ENCODE measurements around the gene MSI2.

MSI2 gene

DNA sequence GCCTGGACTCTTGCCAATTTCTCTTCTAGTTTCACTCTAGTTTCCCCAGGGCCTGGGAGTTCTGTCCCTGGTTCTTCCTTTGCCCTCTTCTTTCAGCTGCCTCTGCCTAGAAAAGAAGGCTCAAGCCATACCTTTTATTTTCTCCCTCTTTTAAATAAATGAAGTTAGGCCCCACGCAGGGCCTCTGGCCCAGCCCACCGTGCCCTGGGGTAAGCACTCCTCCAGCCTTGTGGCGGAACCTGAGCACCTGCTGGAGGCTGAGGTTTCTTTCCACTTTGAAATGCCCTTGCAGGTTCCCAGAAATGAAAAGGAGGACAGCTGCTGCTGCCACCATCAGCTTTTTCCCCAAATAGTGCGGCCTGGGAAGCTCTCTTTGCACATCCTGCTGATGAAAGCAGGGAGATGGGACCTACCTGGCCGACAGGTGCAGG lies 349.4 kb downstream of the MSI2 start:
- no peak overlapping the region for H3K4me3 ChIP-seq (ENCODE audit: low read length, poor library complexity, severe bottlenecking)

DNA sequence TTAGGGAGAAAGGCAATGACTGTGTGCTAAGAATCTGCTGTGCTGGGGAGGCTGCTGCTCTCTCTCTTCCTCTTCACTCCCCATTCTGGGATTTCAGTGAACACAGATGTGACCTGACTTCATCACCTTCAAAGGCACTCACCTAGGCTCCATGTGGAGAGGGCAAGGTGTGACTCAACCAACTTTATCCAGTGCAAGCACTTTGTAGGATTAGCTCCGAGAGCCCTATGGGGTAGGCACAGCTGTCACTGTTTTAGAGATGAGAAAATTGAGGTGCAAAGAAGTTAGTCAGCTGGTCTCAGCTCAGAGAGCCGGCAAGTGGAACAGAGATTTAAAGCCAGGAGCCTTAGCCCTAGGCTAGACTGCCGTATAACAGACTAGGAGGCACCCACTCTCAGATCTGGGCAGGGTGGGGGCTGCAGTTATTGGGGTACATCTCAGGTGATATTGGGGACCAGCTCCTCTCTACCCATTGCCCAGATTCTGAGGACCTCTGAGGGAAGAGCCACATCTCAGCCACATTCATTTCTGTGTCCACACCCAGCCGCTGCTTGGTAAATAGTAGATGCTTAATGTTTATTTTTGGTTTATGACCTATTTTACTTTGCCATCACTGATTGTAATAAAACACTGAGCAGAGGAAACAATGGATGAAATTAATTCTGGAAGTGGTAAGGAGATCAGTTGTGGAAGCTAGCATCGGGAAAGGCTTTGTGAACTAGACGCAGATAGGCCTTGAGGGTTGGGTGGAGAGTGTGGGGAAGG lies 350.0 kb downstream of the MSI2 start:
- H3K4me1 ChIP-seq (ENCODE audit: insufficient read depth, low read length, poor library complexity, severe bottlenecking), result no peaks in the 10 kb centered on the region
- no peak overlapping the region for H2AFZ ChIP-seq (ENCODE audit: low read length)
- H3F3A ChIP-seq (ENCODE audit: low read depth), result no peaks in the 10 kb centered on the region
- H3K4me3 ChIP-seq (ENCODE audit: low read length, poor library complexity, severe bottlenecking), result no peak overlapping the region
- H4K20me1 ChIP-seq (ENCODE audit: insufficient read depth, low read length, poor library complexity, severe bottlenecking), result peaks cover 4% of the 10 kb centered on the region
- H3K9ac ChIP-seq (ENCODE audit: low read depth, low read length, poor library complexity, severe bottlenecking), result no peak overlapping the region
- TF ChIP-seq, protein P1, sequence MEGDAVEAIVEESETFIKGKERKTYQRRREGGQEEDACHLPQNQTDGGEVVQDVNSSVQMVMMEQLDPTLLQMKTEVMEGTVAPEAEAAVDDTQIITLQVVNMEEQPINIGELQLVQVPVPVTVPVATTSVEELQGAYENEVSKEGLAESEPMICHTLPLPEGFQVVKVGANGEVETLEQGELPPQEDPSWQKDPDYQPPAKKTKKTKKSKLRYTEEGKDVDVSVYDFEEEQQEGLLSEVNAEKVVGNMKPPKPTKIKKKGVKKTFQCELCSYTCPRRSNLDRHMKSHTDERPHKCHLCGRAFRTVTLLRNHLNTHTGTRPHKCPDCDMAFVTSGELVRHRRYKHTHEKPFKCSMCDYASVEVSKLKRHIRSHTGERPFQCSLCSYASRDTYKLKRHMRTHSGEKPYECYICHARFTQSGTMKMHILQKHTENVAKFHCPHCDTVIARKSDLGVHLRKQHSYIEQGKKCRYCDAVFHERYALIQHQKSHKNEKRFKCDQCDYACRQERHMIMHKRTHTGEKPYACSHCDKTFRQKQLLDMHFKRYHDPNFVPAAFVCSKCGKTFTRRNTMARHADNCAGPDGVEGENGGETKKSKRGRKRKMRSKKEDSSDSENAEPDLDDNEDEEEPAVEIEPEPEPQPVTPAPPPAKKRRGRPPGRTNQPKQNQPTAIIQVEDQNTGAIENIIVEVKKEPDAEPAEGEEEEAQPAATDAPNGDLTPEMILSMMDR (conservative IDR thresholded peaks at IDR 0.05; ENCODE audit: low read length), result no peak
- TF ChIP-seq EZH2phosphoT487 (IDR thresholded peaks at IDR 0.05; ENCODE audit: borderline replicate concordance), result no peak
- H3K4me2 ChIP-seq (ENCODE audit: low read depth, low read length, poor library complexity, severe bottlenecking), result no peak overlapping the region
- H3K9me2 ChIP-seq (replicated peaks; ENCODE audit: low read depth, low read length), result no peaks in the 10 kb centered on the region
- peaks cover 15% of the 10 kb centered on the region; the same call in 1 of the 2 replicates for H3K79me2 ChIP-seq (ENCODE audit: insufficient read depth, low read length)
- no peaks in the 10 kb centered on the region for H3K9me3 ChIP-seq (ENCODE audit: insufficient read depth, low read depth, low read length)
- peaks cover 82% of the 10 kb centered on the region; the same call in 1 of the 2 replicates for H3K36me3 ChIP-seq (ENCODE audit: insufficient read depth, low read length)
- no peaks in the 10 kb centered on the region for H3K27me3 ChIP-seq (ENCODE audit: insufficient read depth, low read length, poor library complexity, severe bottlenecking)

More for the DNA sequence above, 349.4 kb downstream of the MSI2 start:
- H3K9me2 ChIP-seq (replicated peaks; ENCODE audit: low read depth, low read length), result no peaks in the 10 kb centered on the region
- H3K9ac ChIP-seq (ENCODE audit: low read depth, low read length, poor library complexity, severe bottlenecking), result no peak overlapping the region
- H3K4me1 ChIP-seq (ENCODE audit: insufficient read depth, low read length, poor library complexity, severe bottlenecking), result peaks cover under 1% of the 10 kb centered on the region
- no peak overlapping the region for H2AFZ ChIP-seq (ENCODE audit: low read length)
- no peaks in the 10 kb centered on the region for H3K9me3 ChIP-seq (ENCODE audit: insufficient read depth, low read depth, low read length)
- peaks cover 15% of the 10 kb centered on the region; the same call in 1 of the 2 replicates for H3K79me2 ChIP-seq (ENCODE audit: insufficient read depth, low read length)
- H3K36me3 ChIP-seq (ENCODE audit: insufficient read depth, low read length), result peaks cover 88% of the 10 kb centered on the region; the same call in 1 of the 2 replicates
- H4K20me1 ChIP-seq (ENCODE audit: insufficient read depth, low read length, poor library complexity, severe bottlenecking), result peaks cover 4% of the 10 kb centered on the region
- TF ChIP-seq, protein P1 (conservative IDR thresholded peaks at IDR 0.05; ENCODE audit: low read length), result no peak
- TF ChIP-seq EZH2phosphoT487 (IDR thresholded peaks at IDR 0.05; ENCODE audit: borderline replicate concordance), result no peak
- H3K4me2 ChIP-seq (ENCODE audit: low read depth, low read length, poor library complexity, severe bottlenecking), result no peak overlapping the region
- no peaks in the 10 kb centered on the region for H3K27me3 ChIP-seq (ENCODE audit: insufficient read depth, low read length, poor library complexity, severe bottlenecking)
- H3F3A ChIP-seq (ENCODE audit: low read depth), result no peaks in the 10 kb centered on the region

DNA sequence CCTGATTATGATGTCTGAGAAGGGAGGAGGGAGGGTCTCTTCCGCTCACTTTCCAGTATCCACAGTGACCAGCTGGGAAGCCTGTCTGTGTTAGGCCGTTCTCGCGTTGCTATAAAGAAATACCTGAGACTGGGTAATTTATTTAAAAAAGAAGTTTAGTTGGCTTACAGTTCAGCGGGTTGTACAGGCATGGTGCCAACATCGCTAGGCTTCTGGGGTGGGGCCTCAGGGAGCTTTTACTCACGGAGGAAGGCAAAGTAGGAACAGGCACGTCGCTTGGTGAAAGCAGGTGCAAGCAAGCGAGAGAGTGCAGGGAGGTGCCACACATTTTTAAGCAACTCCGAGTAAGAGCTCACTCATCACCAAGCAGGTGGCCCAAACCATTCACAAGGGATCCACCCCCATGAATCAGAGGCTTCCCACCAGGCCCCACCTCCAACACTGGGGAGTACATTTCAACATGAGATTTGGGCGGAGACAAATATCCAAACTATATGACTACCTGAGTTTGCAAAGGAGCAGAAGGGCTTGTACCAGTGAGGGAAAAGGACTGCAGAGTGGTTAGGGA lies 351.3 kb downstream of the MSI2 start:
- Histone ChIP-seq H3F3A (ENCODE audit: low read depth) (no peaks in the 10 kb centered on the region), H2AFZ (ENCODE audit: low read length) (no peak overlapping the region), H3K9me3 (ENCODE audit: insufficient read depth, low read depth, low read length) (no peaks in the 10 kb centered on the region), H3K4me1 (ENCODE audit: insufficient read depth, low read length, poor library complexity, severe bottlenecking) (no peaks in the 10 kb centered on the region), H3K9me2 (replicated peaks; ENCODE audit: low read depth, low read length) (no peaks in the 10 kb centered on the region), H3K4me3 (ENCODE audit: low read length, poor library complexity, severe bottlenecking) (no peak overlapping the region), H3K4me2 (ENCODE audit: low read depth, low read length, poor library complexity, severe bottlenecking) (no peak overlapping the region), H3K36me3 (ENCODE audit: insufficient read depth, low read length) (peaks cover 73% of the 10 kb centered on the region; the same call in 1 of the 2 replicates), H3K9ac (ENCODE audit: low read depth, low read length, poor library complexity, severe bottlenecking) (no peak overlapping the region), H3K27me3 (ENCODE audit: insufficient read depth, low read length, poor library complexity, severe bottlenecking) (no peaks in the 10 kb centered on the region), H4K20me1 (ENCODE audit: insufficient read depth, low read length, poor library complexity, severe bottlenecking) (peaks cover 6% of the 10 kb centered on the region), H3K79me2 (ENCODE audit: insufficient read depth, low read length) (peaks cover 15% of the 10 kb centered on the region; the same call in 1 of the 2 replicates)
- TF ChIP-seq, protein P1 (conservative IDR thresholded peaks at IDR 0.05; ENCODE audit: low read length), result no peak
- no peak for TF ChIP-seq EZH2phosphoT487 (IDR thresholded peaks at IDR 0.05; ENCODE audit: borderline replicate concordance)
